AG09319 (cell line): ENCODE data around the gene HOMER2.

Experiments used
- DNase-seq: peaks from one replicate; pipeline ENCODE4 v3.0.0-alpha.2; 2010; ENCODE audit warnings: low read depth; ENCODE audit errors: extremely low read depth
- CTCF ChIP-seq: IDR thresholded peaks from 2 replicates; pipeline ENCODE4 v1.5.1; 2011; ENCODE audit warnings: low read depth, mild to moderate bottlenecking, inconsistent platforms, low read length, moderate library complexity

Gene HOMER2

DNA sequence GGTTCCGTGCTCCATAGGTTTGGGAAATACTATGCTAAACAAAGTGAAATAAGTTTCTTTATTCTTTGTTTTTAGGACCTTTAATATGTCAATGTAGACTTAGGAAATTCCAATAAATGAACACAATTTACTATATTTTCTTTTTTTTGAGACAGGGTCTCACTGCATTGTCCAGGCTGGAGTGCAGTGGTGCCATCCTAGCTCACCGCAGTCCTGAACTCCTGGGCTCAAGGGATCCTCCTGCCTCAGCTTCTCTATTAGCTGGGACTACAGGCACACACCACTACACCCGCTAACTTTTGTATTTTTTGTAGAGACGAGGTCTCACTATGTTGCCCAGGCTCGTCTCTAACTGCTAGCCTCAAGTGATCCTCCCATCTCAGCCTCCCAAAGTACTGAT lies 12.4 kb upstream of the HOMER2 start:
- no peak for TF ChIP-seq CTCF
- DNase-seq = no peak

DNA sequence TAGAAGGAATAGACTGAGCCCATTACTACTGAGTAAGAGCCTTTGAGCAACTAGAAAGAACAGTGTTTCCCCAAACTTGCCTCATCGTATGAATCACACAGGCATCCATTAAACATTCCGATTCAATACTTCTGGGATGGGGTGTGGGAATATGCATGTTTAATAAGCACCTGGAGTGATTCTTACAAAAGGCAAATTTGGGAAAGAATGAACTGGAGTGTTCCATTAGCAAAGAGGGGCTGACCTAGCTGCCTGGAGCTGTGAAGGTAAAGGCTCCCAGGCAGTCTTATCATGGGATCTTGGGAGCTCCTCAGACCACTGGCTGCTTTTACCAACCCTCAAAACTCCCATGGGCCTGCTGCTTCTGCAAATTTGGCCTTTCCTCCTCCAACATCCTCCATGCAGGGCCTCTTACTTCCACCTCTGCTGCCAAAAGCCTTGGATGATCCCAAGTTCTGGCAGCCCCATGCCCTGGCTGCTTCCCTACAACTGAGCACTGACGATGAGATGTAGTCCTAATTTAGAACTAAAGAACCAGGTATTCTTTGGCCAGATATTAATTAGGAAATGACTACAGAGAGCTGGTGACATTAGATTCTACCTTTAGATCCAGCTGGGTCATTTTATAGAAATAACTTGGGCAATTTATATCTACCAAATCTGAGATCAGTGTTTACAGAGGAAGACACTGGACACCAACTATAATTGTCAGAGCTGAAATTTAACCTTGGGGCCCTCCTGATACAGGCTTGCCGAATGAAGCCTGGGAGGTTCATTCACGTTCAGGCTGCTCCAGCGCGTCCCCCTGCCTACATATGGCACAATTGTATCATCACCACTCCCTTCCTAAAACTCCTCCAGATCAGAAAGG lies 11.2 kb upstream of the HOMER2 start:
- no peak for DNase-seq

GRCh38 chr15:82960766-82961165 lies 8.2 kb upstream of the HOMER2 start:
- no peak for DNase-seq
- TF ChIP-seq CTCF = no peak

More for the DNA sequence above, 11.2 kb upstream of the HOMER2 start:
- no peak for TF ChIP-seq CTCF

- no peak for DNase-seq
- TF ChIP-seq CTCF = no peak
These were observed 6.9 kb upstream of the HOMER2 start for GRCh38 chr15:82959423-82959822.

- no peak for TF ChIP-seq CTCF
- DNase-seq = no peak
These were observed 6.1 kb upstream of the HOMER2 start for GRCh38 chr15:82958638-82959037.

- no peak for TF ChIP-seq CTCF
- no peak for DNase-seq
These were observed 905 bp downstream of the HOMER2 start for GRCh38 chr15:82951472-82952157.

DNA sequence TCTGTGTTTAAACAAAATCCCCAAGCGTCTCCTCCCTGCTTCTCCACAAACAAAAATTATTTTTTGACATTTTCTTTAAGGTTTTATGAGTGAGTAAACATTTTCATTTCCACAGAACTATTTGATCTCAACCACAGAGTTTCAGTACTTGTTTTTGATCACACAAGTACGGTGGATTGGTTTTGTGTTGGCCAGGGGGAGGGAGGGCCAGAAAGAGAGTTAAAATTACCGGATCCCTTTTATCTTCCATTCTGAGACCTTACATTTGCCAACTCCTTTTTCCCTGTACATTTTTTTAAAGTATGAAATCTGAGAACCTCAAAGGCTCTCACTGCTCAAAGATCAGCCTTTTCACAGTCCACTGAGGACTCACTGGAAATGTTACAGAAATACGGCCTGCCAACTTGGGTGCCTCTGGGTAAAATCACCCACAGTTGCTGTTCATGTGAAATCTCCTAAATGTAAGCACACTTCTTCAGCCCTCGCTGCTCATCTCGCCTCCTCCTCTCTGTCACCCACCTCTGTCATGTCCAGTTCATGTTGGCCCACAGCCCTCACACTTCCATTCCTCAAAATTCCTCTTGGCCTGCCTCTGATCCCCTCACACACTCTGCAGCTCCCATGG lies 1.7 kb downstream of the HOMER2 start:
- no peak for DNase-seq
- no peak for TF ChIP-seq CTCF
